Measurements from ENCODE around the gene TXNRD1.
"Not testable (repeated sequence)": the region's sequence is repeated elsewhere in the genome, so short reads cannot be mapped to it uniquely, and the experiment has no call there.

TXNRD1 gene

DNA sequence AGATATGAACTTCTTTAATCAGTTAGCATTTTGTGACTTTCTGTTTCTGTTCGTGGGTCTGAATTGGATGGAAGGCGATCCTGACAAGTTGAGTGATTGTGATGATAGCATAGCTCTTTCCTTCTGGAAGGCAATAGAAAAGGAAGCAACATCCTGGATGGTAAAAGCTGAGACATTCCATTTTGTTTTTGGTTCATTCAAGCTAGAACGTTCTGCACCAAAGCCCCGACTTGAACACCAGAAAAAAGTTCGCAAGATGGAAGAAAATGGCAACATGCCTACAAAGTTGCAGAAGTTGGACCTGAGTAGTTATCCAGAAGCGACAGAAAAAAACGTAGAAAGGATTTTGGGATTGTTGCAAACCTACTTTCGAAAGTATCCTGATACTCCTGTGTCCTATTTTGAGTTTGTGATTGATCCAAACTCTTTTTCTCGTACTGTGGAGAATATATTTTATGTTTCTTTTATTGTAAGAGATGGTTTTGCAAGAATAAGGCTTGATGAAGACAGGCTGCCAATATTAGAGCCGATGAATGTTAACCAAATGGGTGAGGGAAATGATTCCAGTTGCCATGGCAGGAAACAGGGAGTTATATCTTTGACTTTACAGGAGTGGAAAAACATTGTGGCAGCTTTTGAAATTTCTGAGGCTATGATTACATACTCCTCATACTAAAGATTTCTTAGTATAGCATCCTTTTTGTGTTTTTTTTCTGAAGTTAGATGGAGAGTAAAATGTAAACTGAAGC, 88.9 kb downstream of the TXNRD1 start:
- DNase-seq (ENCODE audit: low read depth in 3 of 3) = no peak

- no peak for DNase-seq (ENCODE audit: low read depth in 3 of 3)
These were observed 89.8 kb downstream of the TXNRD1 start for GRCh38 chr12:104305349-104305748.

DNA sequence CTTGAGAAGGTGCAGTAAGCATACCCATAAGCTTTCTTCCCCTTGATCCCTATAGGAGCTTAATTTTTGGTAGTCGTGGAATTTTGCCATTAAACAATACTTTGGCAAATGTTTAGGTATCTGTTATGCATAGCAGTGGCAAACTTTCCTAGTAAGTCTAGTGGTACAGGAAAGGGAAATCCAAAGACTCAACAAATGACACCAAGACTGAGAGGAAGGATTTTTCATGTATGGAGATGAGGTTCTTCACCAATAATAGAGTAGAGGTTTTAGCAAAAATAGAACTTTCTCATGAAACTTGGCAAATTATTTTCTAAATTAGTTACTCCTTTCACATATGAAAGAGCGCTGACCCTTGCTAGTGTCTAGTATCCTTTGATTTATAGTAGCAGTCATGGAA, 90.8 kb downstream of the TXNRD1 start:
- DNase-seq (ENCODE audit: low read depth in 3 of 3) = no peak

DNA sequence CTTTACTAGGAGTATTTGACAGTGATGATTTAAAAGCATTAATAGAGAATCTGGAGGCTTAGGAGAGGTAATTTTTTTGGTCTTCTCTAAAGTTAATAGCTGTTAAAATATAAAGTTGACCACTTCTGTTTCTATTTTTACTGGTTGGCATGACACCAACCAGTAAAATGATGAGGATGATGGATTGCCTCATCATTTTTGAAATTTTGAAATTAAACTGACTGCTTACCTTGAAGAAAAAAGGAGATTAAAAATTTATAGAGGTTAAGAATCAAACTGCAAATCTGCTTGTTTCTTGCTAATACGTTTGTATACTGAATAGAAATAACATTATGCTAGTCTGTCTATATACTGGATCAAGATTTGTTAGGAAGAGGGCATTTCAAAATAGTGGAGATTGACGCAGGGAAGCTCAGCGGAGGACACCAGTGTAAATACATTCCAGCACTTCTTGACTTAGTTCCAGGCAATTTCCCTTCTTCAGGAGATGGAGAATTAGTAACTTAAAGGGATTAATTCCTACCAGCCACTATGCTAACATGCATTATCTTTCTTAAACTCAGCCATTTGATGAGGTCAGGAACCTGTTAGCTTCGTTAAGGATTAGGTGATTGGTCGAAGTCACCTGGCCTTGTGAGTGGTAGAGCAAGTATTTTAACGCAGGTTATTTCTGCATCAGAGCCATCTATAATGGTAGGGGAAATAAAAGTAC, 91.5 kb downstream of the TXNRD1 start:
- no peak for DNase-seq (ENCODE audit: low read depth in 3 of 3)

GRCh38 chr12:104307655-104308000, 92.0 kb downstream of the TXNRD1 start:
- DNase-seq (ENCODE audit: low read depth in 3 of 3) = no peak

DNA sequence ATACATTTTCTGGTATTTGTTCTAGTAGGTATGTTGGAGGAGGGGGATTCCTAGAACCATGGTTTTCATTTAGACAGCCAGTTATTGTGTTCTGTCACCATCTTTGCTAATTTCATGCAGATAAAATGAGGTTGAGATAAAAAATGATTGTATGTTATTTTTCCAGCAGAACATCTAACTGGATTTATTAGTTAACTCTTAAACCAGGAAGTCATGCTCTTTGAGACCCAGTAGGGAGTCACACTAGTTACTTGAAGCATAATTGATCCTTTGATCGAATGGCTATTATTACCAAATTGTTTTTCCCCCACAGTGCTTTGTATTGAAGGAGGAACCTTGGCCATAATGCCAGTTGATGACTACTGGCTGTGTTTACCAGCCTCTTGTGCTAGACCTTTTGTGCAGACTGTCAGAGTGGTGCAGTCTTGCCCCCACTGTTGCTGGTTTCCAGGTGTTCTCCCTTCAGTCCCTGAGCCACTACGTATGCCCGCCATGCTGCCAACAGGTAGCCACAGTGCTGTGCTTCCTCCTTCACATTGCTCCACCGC, 93.9 kb downstream of the TXNRD1 start:
- no peak for DNase-seq (ENCODE audit: low read depth in 3 of 3)

- no peak for DNase-seq (ENCODE audit: low read depth in 3 of 3)
These were observed 95.4 kb downstream of the TXNRD1 start for GRCh38 chr12:104310751-104311633.

DNA sequence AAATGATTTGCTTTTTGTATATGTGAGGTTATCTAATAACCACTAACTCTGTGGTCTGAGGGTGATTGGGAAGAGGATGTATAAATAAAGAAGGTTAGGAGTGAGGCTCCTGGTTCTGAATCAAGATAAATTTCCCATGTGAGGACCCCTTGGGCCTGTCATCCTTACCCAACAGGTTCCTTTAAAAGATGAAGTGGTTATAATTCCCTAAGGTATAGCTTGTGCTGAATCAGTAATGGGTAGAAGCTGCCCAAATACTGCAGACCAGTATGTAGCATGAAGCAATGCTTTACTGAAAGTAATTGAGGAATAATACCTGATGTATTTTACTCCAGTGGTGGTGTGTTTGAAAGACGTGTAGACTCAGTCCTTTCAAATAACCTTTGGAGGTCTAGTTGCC, 96.6 kb downstream of the TXNRD1 start:
- no peak for DNase-seq (ENCODE audit: low read depth in 3 of 3)

GRCh38 chr12:104312654-104313053, 97.1 kb downstream of the TXNRD1 start:
- no peak for DNase-seq (ENCODE audit: low read depth in 3 of 3)

- no peak for DNase-seq (ENCODE audit: low read depth in 3 of 3)
These were observed 98.1 kb downstream of the TXNRD1 start for GRCh38 chr12:104313568-104314241.

GRCh38 chr12:104314242-104314614, 98.6 kb downstream of the TXNRD1 start:
- no peak for DNase-seq (ENCODE audit: low read depth in 3 of 3)

- DNase-seq (ENCODE audit: low read depth in 3 of 3) = no peak
These were observed 100.0 kb downstream of the TXNRD1 start for GRCh38 chr12:104315326-104316224.

GRCh38 chr12:104316936-104317335, 101.4 kb downstream of the TXNRD1 start:
- no peak for DNase-seq (ENCODE audit: low read depth in 3 of 3)

DNA sequence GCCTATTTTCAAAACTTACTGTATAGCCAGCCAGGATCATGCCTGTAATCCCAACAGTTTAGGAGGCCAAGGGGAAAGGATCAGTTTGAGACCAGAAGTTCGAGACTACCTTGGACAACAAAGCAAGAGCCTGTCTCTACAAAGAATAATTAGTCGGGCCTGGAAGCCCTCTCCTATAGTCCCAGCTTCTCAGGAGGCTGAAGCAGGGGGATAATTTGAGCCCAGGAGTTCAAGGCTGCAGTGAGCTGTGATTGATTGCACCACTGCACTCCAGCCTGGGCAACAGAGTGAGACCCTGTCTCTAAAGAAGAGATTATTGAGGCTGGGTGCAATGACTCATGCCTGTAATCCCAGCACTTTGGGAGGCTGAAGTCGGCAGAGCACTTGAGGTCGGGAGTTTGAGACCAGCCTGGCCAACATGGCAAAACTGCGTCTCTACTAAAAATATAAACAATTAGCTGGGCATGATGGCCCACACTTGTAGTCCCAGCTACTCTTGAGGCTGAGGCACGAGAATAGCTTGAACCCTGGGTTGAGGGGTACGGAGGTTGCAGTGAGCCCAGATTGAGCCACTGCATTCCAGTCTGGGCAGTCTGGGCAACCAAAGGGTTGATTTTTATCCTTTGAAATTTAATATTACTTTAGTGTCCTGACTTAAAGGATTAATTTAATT, 102.1 kb downstream of the TXNRD1 start:
- no peak for DNase-seq (ENCODE audit: low read depth in 3 of 3)

- DNase-seq (ENCODE audit: low read depth in 3 of 3) = no peak
These were observed 103.4 kb downstream of the TXNRD1 start for GRCh38 chr12:104319028-104319427.

DNA sequence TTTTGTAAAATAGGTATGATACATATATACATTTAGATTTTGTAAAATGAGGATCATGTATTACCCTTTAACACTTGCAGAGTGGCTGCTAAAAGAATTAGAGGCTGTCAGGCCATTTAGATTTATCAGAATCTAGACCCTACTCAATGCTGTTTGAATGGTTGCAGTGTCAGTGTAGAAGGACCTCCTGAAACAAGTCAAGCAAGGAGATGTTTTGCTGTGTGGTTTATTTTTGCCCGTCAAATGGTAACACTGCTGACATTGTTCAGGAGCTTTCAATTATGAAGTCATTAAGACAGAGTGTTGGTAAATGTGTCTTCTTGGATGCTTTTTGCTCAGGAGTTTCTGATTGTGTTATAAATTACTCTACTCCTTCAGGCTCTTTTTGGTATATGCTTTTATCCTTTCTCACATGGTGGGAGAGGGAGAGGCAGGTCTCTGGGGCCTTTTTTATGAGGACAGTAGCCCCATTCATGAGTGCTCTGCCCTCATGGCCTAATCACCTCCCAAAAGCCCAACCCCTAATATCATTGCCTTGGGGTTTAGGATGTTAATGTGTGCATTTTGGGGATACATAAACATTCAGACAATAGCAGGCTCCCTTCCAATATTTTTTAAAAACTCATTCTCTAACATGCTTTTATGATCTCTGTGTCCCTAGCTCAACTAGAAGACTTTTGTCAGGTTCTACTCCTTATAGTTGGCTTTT, 104.5 kb downstream of the TXNRD1 start:
- no peak for DNase-seq (ENCODE audit: low read depth in 3 of 3)

DNA sequence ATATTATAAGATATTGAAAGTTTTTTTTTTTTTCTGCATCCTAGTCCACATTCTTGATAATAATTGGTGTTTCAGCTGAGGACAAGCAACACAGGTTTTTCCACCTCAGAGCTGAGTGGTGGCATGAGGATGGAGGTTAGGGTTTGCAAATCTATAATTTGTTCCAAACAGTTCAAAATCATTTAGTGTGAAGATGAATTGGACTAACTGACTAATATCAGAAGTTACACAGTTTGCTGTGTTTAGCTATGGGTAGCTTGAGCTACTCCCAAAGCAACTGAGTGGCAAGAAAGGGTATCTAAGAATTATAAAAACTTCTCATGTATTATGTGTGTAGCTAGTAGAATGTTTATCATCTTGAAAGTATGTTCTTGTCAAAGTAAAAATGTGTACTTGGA, 105.0 kb downstream of the TXNRD1 start:
- DNase-seq (ENCODE audit: low read depth in 3 of 3) = no peak

- no peak for DNase-seq (ENCODE audit: low read depth in 3 of 3)
These were observed 106.4 kb downstream of the TXNRD1 start for GRCh38 chr12:104321949-104322348.

- not testable (repeated sequence) for DNase-seq (ENCODE audit: low read depth in 3 of 3)
These were observed 107.0 kb downstream of the TXNRD1 start for GRCh38 chr12:104322533-104322932.
